ENCODE measurements around the gene CHRNA9. TPM values are rescaled to one million over a fixed set of nuclear protein-coding genes. Genes with fewer than 3 reads are reported as not detected.

The CHRNA9 gene
- total RNA-seq, 4 donors from 2014 or later, result not detected

- peaks cover 0 to 15% (median 0%) of the 10 kb centered on the region in 4 donors for H3K4me1 ChIP-seq
- H3K36me3 ChIP-seq, result no peaks in the 10 kb centered on the region
- no peak overlapping the region for H3K4me3 ChIP-seq
- peak in 1 of 3 donors; percentile 50 for DNase-seq
- H3K27ac ChIP-seq, result peak overlapping the region in 2 of 4 donors; percentile 74 to 75
- no peak for TF ChIP-seq CTCF (IDR thresholded peaks at IDR 0.05)
- no peak for TF ChIP-seq POLR2A (IDR thresholded peaks at IDR 0.05)
- no peaks in the 10 kb centered on the region for H3K9me3 ChIP-seq
- no peaks in the 10 kb centered on the region for H3K27me3 ChIP-seq
Observed at GRCh38 chr4:40377512-40378365, 42.6 kb downstream of the CHRNA9 start.

GRCh38 chr4:40378619-40379018 is 43.5 kb downstream of the CHRNA9 start:
- TF ChIP-seq POLR2A (IDR thresholded peaks at IDR 0.05) (no peak), CTCF (IDR thresholded peaks at IDR 0.05) (no peak)
- Histone ChIP-seq H3K27ac (peak overlapping the region in 2 of 4 donors; percentile 74 to 75), H3K27me3 (no peaks in the 10 kb centered on the region), H3K4me1 (peaks cover 0 to 15% (median 0%) of the 10 kb centered on the region in 4 donors), H3K36me3 (no peaks in the 10 kb centered on the region), H3K4me3 (no peak overlapping the region), H3K9me3 (no peaks in the 10 kb centered on the region)
- DNase-seq, result no peak

- no peak overlapping the region for H3K27ac ChIP-seq
- no peak for DNase-seq
- TF ChIP-seq CTCF (IDR thresholded peaks at IDR 0.05) (no peak), POLR2A (IDR thresholded peaks at IDR 0.05) (no peak)
- H3K9me3 ChIP-seq, result no peaks in the 10 kb centered on the region
- no peaks in the 10 kb centered on the region for H3K36me3 ChIP-seq
- peaks cover 0 to 15% (median 0%) of the 10 kb centered on the region in 4 donors for H3K4me1 ChIP-seq
- no peak overlapping the region for H3K4me3 ChIP-seq
- no peaks in the 10 kb centered on the region for H3K27me3 ChIP-seq
Observed at GRCh38 chr4:40379248-40379647, 44.1 kb downstream of the CHRNA9 start.

- Histone ChIP-seq H3K4me1 (peaks cover 0 to 15% (median 0%) of the 10 kb centered on the region in 4 donors), H3K27me3 (no peaks in the 10 kb centered on the region), H3K27ac (no peak overlapping the region), H3K9me3 (no peaks in the 10 kb centered on the region), H3K36me3 (no peaks in the 10 kb centered on the region), H3K4me3 (no peak overlapping the region)
- TF ChIP-seq CTCF (IDR thresholded peaks at IDR 0.05) (no peak), POLR2A (IDR thresholded peaks at IDR 0.05) (no peak)
- no peak for DNase-seq
Observed at GRCh38 chr4:40380647-40381046, 45.5 kb downstream of the CHRNA9 start.

DNA sequence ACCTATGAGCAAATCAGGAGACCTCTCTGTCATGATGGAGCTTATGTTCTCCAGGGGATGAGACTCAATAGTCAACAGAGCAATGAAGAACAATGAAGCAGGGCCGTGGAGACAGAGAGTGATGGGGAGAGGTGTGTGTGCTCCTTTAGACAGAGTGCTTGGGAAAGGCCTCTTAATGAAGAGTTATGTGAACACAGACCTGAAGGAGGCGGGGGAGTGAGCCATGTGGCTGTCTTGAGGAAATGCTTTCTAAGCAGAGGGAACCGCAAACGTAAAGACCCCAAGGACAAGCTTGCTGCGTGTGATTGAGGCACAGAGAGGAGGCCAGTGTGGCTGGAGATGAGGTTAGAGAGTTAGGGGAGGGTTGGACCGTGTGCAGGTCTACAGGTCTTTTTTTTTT is 53.1 kb downstream of the CHRNA9 start:
- TF ChIP-seq POLR2A (IDR thresholded peaks at IDR 0.05) (no peak), CTCF (IDR thresholded peaks at IDR 0.05) (no peak)

More for the DNA sequence above, 53.1 kb downstream of the CHRNA9 start:
- no peak for DNase-seq
- Histone ChIP-seq H3K36me3 (no peaks in the 10 kb centered on the region), H3K4me3 (no peak overlapping the region), H3K27me3 (no peaks in the 10 kb centered on the region), H3K4me1 (no peaks in the 10 kb centered on the region), H3K9me3 (no peaks in the 10 kb centered on the region), H3K27ac (no peak overlapping the region)
